ENCODE measurements around the gene SOWAHA. TPM values are rescaled to one million over a fixed set of nuclear protein-coding genes. Genes with fewer than 3 reads are reported as not detected.
"Not testable (repeated sequence)": the region's sequence is repeated elsewhere in the genome, so short reads cannot be mapped to it uniquely, and the experiment has no call there.

The SOWAHA gene
- total RNA-seq, 1 experiment from 2014 or later = not detected

DNA sequence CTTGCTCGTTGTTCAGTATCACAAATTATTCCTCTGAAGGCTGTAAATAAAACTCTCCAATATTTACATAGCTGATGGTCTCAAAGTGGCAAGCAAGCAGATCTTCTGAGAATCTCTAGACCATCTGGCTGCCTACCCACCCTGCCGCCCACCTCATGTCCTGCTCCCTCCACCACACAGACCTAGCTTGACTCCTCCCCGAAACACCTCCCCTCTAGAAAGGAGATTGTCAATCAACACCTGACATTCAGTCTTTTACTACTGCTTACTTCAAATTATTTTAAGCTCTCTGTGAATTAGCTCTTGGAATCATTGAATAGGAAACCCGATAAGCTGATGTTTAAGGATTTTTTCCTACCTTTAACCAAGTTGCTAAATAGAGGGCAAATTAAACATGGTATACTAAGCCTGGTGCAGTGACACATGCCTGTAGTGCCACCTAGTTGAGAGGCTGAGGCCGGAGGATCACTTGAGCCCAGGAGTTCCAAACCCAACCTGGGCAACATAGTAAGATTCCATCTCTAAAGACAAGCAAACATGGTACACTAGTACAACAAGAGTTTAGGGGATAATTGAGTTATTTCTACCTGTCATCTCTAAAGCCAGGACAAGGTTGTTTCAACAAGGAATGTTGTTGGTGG lies 10.9 kb upstream of the SOWAHA start:
- CTCF ChIA-PET = no interaction called here
- no peak overlapping the region for H3K4me3 ChIP-seq (ENCODE audit: low read depth, low read length, poor library complexity, severe bottlenecking)
- DNase-seq (ENCODE audit: low spot score) = no peak
- POLR2A ChIA-PET (ENCODE audit: low non-redundant PET) = no interaction called here
- no peaks in the 10 kb centered on the region for H3K36me3 ChIP-seq (ENCODE audit: insufficient read depth, low read length, poor library complexity, severe bottlenecking)
- intact Hi-C loops (cut with micrococcal nuclease; ENCODE audit: unreplicated experiment) = no loop called here
- BruUV-seq (replicated peaks) = no TSS peak
- no peak for TF ChIP-seq EZH2 (IDR thresholded peaks at IDR 0.05; ENCODE audit: borderline replicate concordance, low read depth, low read length, poor library complexity, severe bottlenecking)
- TF ChIP-seq, protein P1, sequence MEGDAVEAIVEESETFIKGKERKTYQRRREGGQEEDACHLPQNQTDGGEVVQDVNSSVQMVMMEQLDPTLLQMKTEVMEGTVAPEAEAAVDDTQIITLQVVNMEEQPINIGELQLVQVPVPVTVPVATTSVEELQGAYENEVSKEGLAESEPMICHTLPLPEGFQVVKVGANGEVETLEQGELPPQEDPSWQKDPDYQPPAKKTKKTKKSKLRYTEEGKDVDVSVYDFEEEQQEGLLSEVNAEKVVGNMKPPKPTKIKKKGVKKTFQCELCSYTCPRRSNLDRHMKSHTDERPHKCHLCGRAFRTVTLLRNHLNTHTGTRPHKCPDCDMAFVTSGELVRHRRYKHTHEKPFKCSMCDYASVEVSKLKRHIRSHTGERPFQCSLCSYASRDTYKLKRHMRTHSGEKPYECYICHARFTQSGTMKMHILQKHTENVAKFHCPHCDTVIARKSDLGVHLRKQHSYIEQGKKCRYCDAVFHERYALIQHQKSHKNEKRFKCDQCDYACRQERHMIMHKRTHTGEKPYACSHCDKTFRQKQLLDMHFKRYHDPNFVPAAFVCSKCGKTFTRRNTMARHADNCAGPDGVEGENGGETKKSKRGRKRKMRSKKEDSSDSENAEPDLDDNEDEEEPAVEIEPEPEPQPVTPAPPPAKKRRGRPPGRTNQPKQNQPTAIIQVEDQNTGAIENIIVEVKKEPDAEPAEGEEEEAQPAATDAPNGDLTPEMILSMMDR (conservative IDR thresholded peaks at IDR 0.05; ENCODE audit: low read depth, low read length) = 0 out of 2 replicates have a peak, but pooled peaks have one; percentile 12
- no peaks in the 10 kb centered on the region for H3K9me3 ChIP-seq (ENCODE audit: low read depth, low read length, poor library complexity, severe bottlenecking)
- peaks cover 4% of the 10 kb centered on the region for H3K27me3 ChIP-seq (replicated peaks; ENCODE audit: insufficient read depth, low read depth, low read length, poor library complexity)
- no peaks in the 10 kb centered on the region for H3K4me1 ChIP-seq (ENCODE audit: insufficient read depth, low read length, poor library complexity, severe bottlenecking)
- H3K27ac ChIP-seq (ENCODE audit: low read depth, low read length, poor library complexity, severe bottlenecking) = no peak overlapping the region

GRCh38 chr5:132802685-132803066 lies 10.4 kb upstream of the SOWAHA start:
- intact Hi-C loops (cut with micrococcal nuclease; ENCODE audit: unreplicated experiment); H3K9me3 ChIP-seq (ENCODE audit: low read depth, low read length, poor library complexity, severe bottlenecking); BruUV-seq (replicated peaks); H3K27me3 ChIP-seq (replicated peaks; ENCODE audit: insufficient read depth, low read depth, low read length, poor library complexity); DNase-seq (ENCODE audit: low spot score); POLR2A ChIA-PET (ENCODE audit: low non-redundant PET); H3K4me3 ChIP-seq (ENCODE audit: low read depth, low read length, poor library complexity, severe bottlenecking); H3K36me3 ChIP-seq (ENCODE audit: insufficient read depth, low read length, poor library complexity, severe bottlenecking); H3K4me1 ChIP-seq (ENCODE audit: insufficient read depth, low read length, poor library complexity, severe bottlenecking); H3K27ac ChIP-seq (ENCODE audit: low read depth, low read length, poor library complexity, severe bottlenecking); CTCF ChIA-PET: not testable (repeated sequence)

GRCh38 chr5:132804219-132804618 lies 8.9 kb upstream of the SOWAHA start:
- H3K36me3 ChIP-seq (ENCODE audit: insufficient read depth, low read length, poor library complexity, severe bottlenecking); H3K27ac ChIP-seq (ENCODE audit: low read depth, low read length, poor library complexity, severe bottlenecking); BruUV-seq (replicated peaks); H3K4me1 ChIP-seq (ENCODE audit: insufficient read depth, low read length, poor library complexity, severe bottlenecking); H3K27me3 ChIP-seq (replicated peaks; ENCODE audit: insufficient read depth, low read depth, low read length, poor library complexity); DNase-seq (ENCODE audit: low spot score); CTCF ChIA-PET; intact Hi-C loops (cut with micrococcal nuclease; ENCODE audit: unreplicated experiment); POLR2A ChIA-PET (ENCODE audit: low non-redundant PET); H3K4me3 ChIP-seq (ENCODE audit: low read depth, low read length, poor library complexity, severe bottlenecking); H3K9me3 ChIP-seq (ENCODE audit: low read depth, low read length, poor library complexity, severe bottlenecking): not testable (repeated sequence)

DNA sequence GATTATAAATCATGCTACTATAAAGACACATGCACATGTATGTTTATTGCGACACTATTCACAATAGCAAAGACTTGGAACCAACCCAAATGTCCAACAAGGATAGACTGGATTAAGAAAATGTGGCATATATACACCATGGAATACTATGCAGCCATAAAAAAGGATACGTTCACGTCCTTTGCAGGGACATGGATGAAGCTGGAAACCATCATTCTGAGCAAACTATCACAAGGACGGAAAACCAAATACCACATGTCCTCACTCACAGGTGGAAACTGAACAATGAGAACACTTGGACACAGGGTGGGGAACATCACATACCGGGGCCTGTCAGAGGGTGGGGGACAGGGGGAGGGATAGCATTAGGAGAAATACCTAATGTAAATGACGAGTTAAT lies 7.2 kb upstream of the SOWAHA start:
- CTCF ChIA-PET = not testable (repeated sequence)

GRCh38 chr5:132806804-132807162 lies 6.3 kb upstream of the SOWAHA start:
- H3K9me3 ChIP-seq (ENCODE audit: low read depth, low read length, poor library complexity, severe bottlenecking); H3K27me3 ChIP-seq (replicated peaks; ENCODE audit: insufficient read depth, low read depth, low read length, poor library complexity); BruUV-seq (replicated peaks); H3K36me3 ChIP-seq (ENCODE audit: insufficient read depth, low read length, poor library complexity, severe bottlenecking); H3K27ac ChIP-seq (ENCODE audit: low read depth, low read length, poor library complexity, severe bottlenecking); H3K4me1 ChIP-seq (ENCODE audit: insufficient read depth, low read length, poor library complexity, severe bottlenecking); intact Hi-C loops (cut with micrococcal nuclease; ENCODE audit: unreplicated experiment); DNase-seq (ENCODE audit: low spot score); H3K4me3 ChIP-seq (ENCODE audit: low read depth, low read length, poor library complexity, severe bottlenecking); POLR2A ChIA-PET (ENCODE audit: low non-redundant PET): not testable (repeated sequence)
- CTCF ChIA-PET = interaction anchor here (1.3 kb wide), 1 partner anchor 14 kb away, joined by 7 read pairs; no protein-coding TSS in a partner anchor

More for the DNA sequence above, 7.2 kb upstream of the SOWAHA start:
- H3K27ac ChIP-seq (ENCODE audit: low read depth, low read length, poor library complexity, severe bottlenecking); H3K9me3 ChIP-seq (ENCODE audit: low read depth, low read length, poor library complexity, severe bottlenecking); intact Hi-C loops (cut with micrococcal nuclease; ENCODE audit: unreplicated experiment); DNase-seq (ENCODE audit: low spot score); H3K36me3 ChIP-seq (ENCODE audit: insufficient read depth, low read length, poor library complexity, severe bottlenecking); BruUV-seq (replicated peaks); H3K4me3 ChIP-seq (ENCODE audit: low read depth, low read length, poor library complexity, severe bottlenecking); H3K27me3 ChIP-seq (replicated peaks; ENCODE audit: insufficient read depth, low read depth, low read length, poor library complexity); POLR2A ChIA-PET (ENCODE audit: low non-redundant PET); H3K4me1 ChIP-seq (ENCODE audit: insufficient read depth, low read length, poor library complexity, severe bottlenecking): not testable (repeated sequence)

Data from A673 (cell line).